A549 (cell line): Measurements from ENCODE around the gene SLC9A1. TPM values are rescaled to one million over a fixed set of nuclear protein-coding genes. Genes with fewer than 3 reads are reported as not detected.

ENCODE experiments used
- ATAC-seq, 2 experiments: fragments of 200-7000 bp in 1 of 2; fragments of >200 bp in 1 of 2; cut with Nextera tagmentation in 1 of 2; cut with Tn5 transposase in 1 of 2; 3 replicates each; pipeline versions ENCODE4 v1.8.0 to v1.9.1; 2018 to 2020; ENCODE audit warnings: mild to moderate bottlenecking in 1 of 2, moderate library complexity in 1 of 2
- CTCF ChIA-PET: fragments of 300-600 bp; sonication (Branson Sonifier 250); formaldehyde crosslinking; extraction: SDS; loops from one replicate; lab custom pipeline; 2021; ENCODE audit warnings: antibody characterized with exemption, inconsistent platforms; lab: Yijun Ruan, JAX
- POLR2A ChIA-PET: fragments of 350-600 bp; formaldehyde crosslinking; extraction: SDS; loops from one replicate; lab custom pipeline; 2021; ENCODE audit warnings: antibody characterized with exemption, inconsistent platforms; lab: Yijun Ruan, JAX
- DNase-seq, 2 experiments: peaks; one replicate each; pipeline versions ENCODE4 v3.0.0 to v3.0.0-alpha.2; 2011 to 2016; ENCODE audit warnings: low read depth in 1 of 2, low spot score in 1 of 2
- FAIRE-seq: peaks from 2 replicates; lab custom pipeline; 2011; peaks lifted over from hg19 to GRCh38; lab: Jason Lieb, UNC
- H3K27ac ChIP-seq, 2 experiments: fragments of >200 bp; sonication (Bioruptor Twin); formaldehyde crosslinking; 3 replicates each; pipeline ENCODE4 v1.5.1; 2016 to 2017
- H3K4me1 ChIP-seq: fragments of >200 bp; sonication (Bioruptor Twin); formaldehyde crosslinking; 3 replicates; pipeline ENCODE4 v1.6.1; 2016
- H3K4me2 ChIP-seq: fragments of >200 bp; sonication (Bioruptor Twin); formaldehyde crosslinking; 3 replicates; pipeline ENCODE4 v1.6.1; 2016
- H3K4me3 ChIP-seq: fragments of >200 bp; sonication (Bioruptor Twin); formaldehyde crosslinking; 3 replicates; pipeline ENCODE4 v1.5.1; 2016
- H3K9me3 ChIP-seq: fragments of >200 bp; sonication (Bioruptor Twin); formaldehyde crosslinking; 3 replicates; pipeline ENCODE4 v1.6.1; 2016
- ATOH8 ChIP-seq: fragments of 250-450 bp; sonication (Bioruptor Pico); IDR thresholded peaks from 2 replicates; pipeline ENCODE4 v1.5.0; 2020; ENCODE audit warnings: low read depth, mild to moderate bottlenecking, moderate library complexity
- BCL3 ChIP-seq: fragments of >200 bp; sonication (Bioruptor Twin); formaldehyde crosslinking; IDR thresholded peaks from 3 replicates; pipeline ENCODE4 v1.6.1; 2016
- CBX8 ChIP-seq: fragments of 200-600 bp; sonication (generic); IDR thresholded peaks from 2 replicates; pipeline ENCODE4 v1.6.1; 2016
- CEBPB ChIP-seq, 2 experiments: fragments of >200 bp in 1 of 2; sonication (Bioruptor Twin) in 1 of 2; formaldehyde crosslinking in 1 of 2; IDR thresholded peaks; 2 replicates each; pipeline ENCODE4 v1.6.1; 2012 to 2016
- CHD2 ChIP-seq: fragments of 150-350 bp; IDR thresholded peaks from 2 replicates; pipeline ENCODE4 v1.6.1; 2014; ENCODE audit warnings: low read length; ENCODE audit not compliant: partially characterized antibody
- CHD4 ChIP-seq: fragments of 200-600 bp; sonication (generic); IDR thresholded peaks from 2 replicates; pipeline ENCODE4 v1.6.1; 2016; ENCODE audit warnings: antibody characterized with exemption, mild to moderate bottlenecking, borderline replicate concordance
- E2F6 ChIP-seq: IDR thresholded peaks from 2 replicates; pipeline ENCODE4 v1.6.1; 2012; ENCODE audit warnings: low read depth, borderline replicate concordance
- EHF ChIP-seq: fragments of 250-450 bp; sonication (Bioruptor Pico); IDR thresholded peaks from 2 replicates; pipeline ENCODE4 v1.5.0; 2020; ENCODE audit warnings: mild to moderate bottlenecking
- EHMT2 ChIP-seq: fragments of 200-600 bp; sonication (generic); IDR thresholded peaks from 2 replicates; pipeline ENCODE4 v1.6.1; 2016; ENCODE audit warnings: antibody characterized with exemption, low read depth, mild to moderate bottlenecking, moderate library complexity
- ELK1 ChIP-seq: fragments of 150-350 bp; IDR thresholded peaks from 2 replicates; pipeline ENCODE4 v1.6.1; 2014; ENCODE audit warnings: low read depth, mild to moderate bottlenecking, low read length
- ESRRA ChIP-seq: fragments of 150-350 bp; IDR thresholded peaks from 2 replicates; pipeline ENCODE4 v1.6.1; 2014; ENCODE audit warnings: mild to moderate bottlenecking, low read length, borderline replicate concordance
- FOSB ChIP-seq: fragments of 250-450 bp; sonication (Bioruptor Pico); IDR thresholded peaks from 2 replicates; pipeline ENCODE4 v1.5.0; 2020; ENCODE audit warnings: mild to moderate bottlenecking, moderate library complexity
- HDAC2 ChIP-seq: fragments of 200-600 bp; sonication (generic); IDR thresholded peaks from 2 replicates; pipeline ENCODE4 v1.6.1; 2016
- HES2 ChIP-seq: fragments of >200 bp; sonication (Bioruptor Twin); formaldehyde crosslinking; IDR thresholded peaks from 2 replicates; pipeline ENCODE4 v1.6.1; 2016
- HEYL ChIP-seq: fragments of 250-450 bp; sonication (Bioruptor Pico); IDR thresholded peaks from 2 replicates; pipeline ENCODE4 v1.8.0; 2021; ENCODE audit warnings: mild to moderate bottlenecking, moderate library complexity
- HMGXB4 ChIP-seq: fragments of 250-450 bp; sonication (Bioruptor Pico); IDR thresholded peaks from 2 replicates; pipeline ENCODE4 v1.5.0; 2021; ENCODE audit warnings: mild to moderate bottlenecking, moderate library complexity, borderline replicate concordance
- HOXA7 ChIP-seq: fragments of 250-450 bp; sonication (Bioruptor Pico); IDR thresholded peaks from 2 replicates; pipeline ENCODE4 v1.5.0; 2020; ENCODE audit warnings: mild to moderate bottlenecking, moderate library complexity
- HOXB5 ChIP-seq: fragments of 250-450 bp; sonication (Bioruptor Pico); IDR thresholded peaks from 2 replicates; pipeline ENCODE4 v1.5.0; 2020; ENCODE audit warnings: mild to moderate bottlenecking, moderate library complexity
- JUNB ChIP-seq: fragments of >200 bp; sonication (Bioruptor Twin); formaldehyde crosslinking; IDR thresholded peaks from 2 replicates; pipeline ENCODE4 v1.6.1; 2016
- MYC ChIP-seq: IDR thresholded peaks from 2 replicates; pipeline ENCODE4 v1.6.1; 2012; ENCODE audit warnings: mild to moderate bottlenecking, inconsistent platforms, low read length, improper control_type of control experiment, borderline replicate concordance
- NFE2L2 ChIP-seq: fragments of 150-350 bp; conservative IDR thresholded peaks from 2 replicates; pipeline ENCODE4 v1.6.1; 2014; ENCODE audit warnings: low read length
- NR3C1 ChIP-seq: fragments of >200 bp; sonication (Bioruptor Twin); formaldehyde crosslinking; IDR thresholded peaks from 3 replicates; pipeline ENCODE4 v1.6.1; 2017
- PBX3 ChIP-seq: IDR thresholded peaks from 2 replicates; pipeline ENCODE4 v1.6.1; 2012
- POLR2A ChIP-seq: IDR thresholded peaks from 2 replicates; pipeline ENCODE4 v1.6.1; 2012; ENCODE audit warnings: mild to moderate bottlenecking, low read length
- REST ChIP-seq: fragments of 200-600 bp; sonication (generic); IDR thresholded peaks from 2 replicates; pipeline ENCODE4 v1.6.1; 2016; ENCODE audit warnings: antibody characterized with exemption, mild to moderate bottlenecking, moderate library complexity
- RFX5 ChIP-seq: fragments of 450-650 bp; IDR thresholded peaks from 2 replicates; pipeline ENCODE4 v1.7.1; 2014; ENCODE audit warnings: antibody characterized with exemption, mild to moderate bottlenecking, moderate library complexity
- RNF2 ChIP-seq: fragments of 200-600 bp; sonication (generic); IDR thresholded peaks from 2 replicates; pipeline ENCODE4 v1.6.1; 2016; ENCODE audit warnings: low read depth, mild to moderate bottlenecking, antibody characterized with exemption, moderate library complexity, borderline replicate concordance
- SMC3 ChIP-seq: fragments of >200 bp; sonication (Bioruptor Twin); formaldehyde crosslinking; IDR thresholded peaks from 3 replicates; pipeline ENCODE4 v1.6.1; 2018; ENCODE audit warnings: inconsistent platforms
- ZFP36 ChIP-seq: fragments of 450-650 bp; IDR thresholded peaks from 2 replicates; pipeline ENCODE4 v1.6.1; 2014; ENCODE audit warnings: borderline replicate concordance; ENCODE audit not compliant: partially characterized antibody
- ZNF302 ChIP-seq: fragments of 250-450 bp; sonication (Bioruptor Pico); IDR thresholded peaks from 2 replicates; pipeline ENCODE4 v1.9.0; 2021; ENCODE audit warnings: inconsistent platforms, mild to moderate bottlenecking, moderate library complexity
- WGBS: methylation state at CpG from one replicate; pipeline ENCODE4 v1.1.6; 2017; ENCODE audit errors: missing lambda C conversion rate; 5-methylcytosine and 5-hydroxymethylcytosine counted together
- polyA plus RNA-seq, 4 experiments: library from polyadenylated mRNA; depleted of rRNA in 3 of 4; stranded (reverse); fragments of >200 nt; fragmentation: RNase III in 1 of 4; extraction: RNeasy Plus Mini Kit Qiagen cat#74134 plus additional on column Dnase treatment in 1 of 4; gene quantifications; 2 replicates in 3 of 4; 3 replicates in 1 of 4; pipeline ENCODE4 v1.2.3, GENCODE V29; 2011 to 2017

SLC9A1 gene
- polyA plus RNA-seq, 2 of the 4 experiments (the other 2 are of a cell fraction), result 7.4 to 8.0 TPM

GRCh38 chr1:27179979-27180378, 25.1 kb upstream of the SLC9A1 start:
- POLR2A ChIA-PET, result no interaction called here

GRCh38 chr1:27179379-27179778, 24.5 kb upstream of the SLC9A1 start:
- no peak for ATAC-seq
- Histone ChIP-seq H3K9me3 (peaks cover 18% of the 10 kb centered on the region; the same call in 1 of the 3 replicates), H3K4me1 (no peaks in the 10 kb centered on the region), H3K4me2 (no peak overlapping the region), H3K27ac (no peak overlapping the region), H3K4me3 (no peak overlapping the region)
- CTCF ChIA-PET, result interaction anchor here (0.6 kb wide), 1 partner anchor 95 kb away, joined by 3 read pairs; no protein-coding TSS in a partner anchor
- POLR2A ChIA-PET, result no interaction called here
- peak in 1 of 2 experiments; percentile 14 for DNase-seq
- FAIRE-seq, result no peak
- no peak for TF ChIP-seq HDAC2
- no peak for TF ChIP-seq NR3C1
- TF ChIP-seq JUNB, result no peak
- no peak for TF ChIP-seq RFX5
- TF ChIP-seq CHD4, result no peak
- no peak for TF ChIP-seq ZFP36
- TF ChIP-seq REST, result no peak
- TF ChIP-seq NFE2L2, result no peak
- no peak for TF ChIP-seq SMC3
- no peak for TF ChIP-seq ATOH8
- TF ChIP-seq ELK1, result no peak
- no peak for TF ChIP-seq CBX8
- no peak for TF ChIP-seq HMGXB4 (CRISPR knock-in tag)
- TF ChIP-seq POLR2A, result no peak
- no peak for TF ChIP-seq E2F6

More at GRCh38 chr1:27179979-27180378, 25.1 kb upstream of the SLC9A1 start:
- ATAC-seq (no peak), FAIRE-seq (no peak), DNase-seq (no peak)
- 63% methylated on average over 2 of the region's 3 CpGs for WGBS
- CTCF ChIA-PET, result no interaction called here
- no peak for TF ChIP-seq HOXA7 (CRISPR knock-in tag)
- no peak for TF ChIP-seq EHMT2
- no peak for TF ChIP-seq HES2
- TF ChIP-seq CEBPB (IDR thresholded peaks at IDR 0.05), result no peak
- TF ChIP-seq POLR2A, result no peak
- TF ChIP-seq EHF, result no peak
- TF ChIP-seq SMC3, result no peak
- no peak for TF ChIP-seq FOSB (CRISPR knock-in tag)
- TF ChIP-seq HOXB5 (CRISPR knock-in tag), result no peak
- no peak for TF ChIP-seq RNF2
- no peak for TF ChIP-seq HDAC2
- TF ChIP-seq NR3C1, result no peak
- TF ChIP-seq BCL3, result no peak
- TF ChIP-seq MYC, result no peak
- TF ChIP-seq ZNF302 (CRISPR knock-in tag), result no peak
- no peak for TF ChIP-seq HEYL (CRISPR knock-in tag)
- no peak for TF ChIP-seq PBX3
- TF ChIP-seq CHD2, result no peak
- TF ChIP-seq ESRRA, result no peak
- Histone ChIP-seq H3K4me1 (no peaks in the 10 kb centered on the region), H3K9me3 (peaks cover 18% of the 10 kb centered on the region; the same call in 1 of the 3 replicates), H3K4me3 (no peak overlapping the region), H3K4me2 (no peak overlapping the region), H3K27ac (no peak overlapping the region)
